Muscle layer of colon (tissue), 2 donors: ENCODE results near the gene ROBO1.

ENCODE experiments used
- H3K27ac ChIP-seq: one replicate; pipeline ENCODE4 v1.7.0; 2013; ENCODE audit warnings: low read depth, mild to moderate bottlenecking, low read length, moderate library complexity
- H3K27me3 ChIP-seq, 2 donors: one replicate each; pipeline ENCODE4 v1.7.0; 2013; ENCODE audit warnings: low read length in 2 of 2, mild to moderate bottlenecking in 2 of 2; ENCODE audit not compliant: insufficient read depth in 2 of 2, control insufficient read depth in 1 of 2
- H3K36me3 ChIP-seq: one replicate; pipeline ENCODE4 v1.7.0; 2013; ENCODE audit warnings: mild to moderate bottlenecking, low read length; ENCODE audit not compliant: insufficient read depth
- H3K4me1 ChIP-seq: one replicate; pipeline ENCODE4 v1.7.0; 2013; ENCODE audit warnings: mild to moderate bottlenecking, low read length; ENCODE audit not compliant: insufficient read depth
- H3K4me3 ChIP-seq, 2 donors: one replicate each; pipeline ENCODE4 v1.7.0; 2013; ENCODE audit warnings: low read length in 2 of 2, low read depth in 1 of 2, mild to moderate bottlenecking in 1 of 2, moderate library complexity in 1 of 2
- H3K9ac ChIP-seq: one replicate; pipeline ENCODE4 v1.7.0; 2013; ENCODE audit warnings: low read length
- H3K9me3 ChIP-seq: one replicate; pipeline ENCODE4 v1.7.0; 2013; ENCODE audit warnings: mild to moderate bottlenecking, low read length
- donor health status: abdominal sarcoma.
- donor health status: Adenocarcinoma of cecum.

The ROBO1 gene

GRCh38 chr3:78963771-78964170, 804.0 kb downstream of the ROBO1 start:
- Histone ChIP-seq H3K4me3 (no peak overlapping the region), H3K9ac (no peak overlapping the region), H3K36me3 (no peaks in the 10 kb centered on the region), H3K27ac (no peak overlapping the region), H3K27me3 (no peaks in the 10 kb centered on the region), H3K4me1 (no peaks in the 10 kb centered on the region), H3K9me3 (no peaks in the 10 kb centered on the region)

DNA sequence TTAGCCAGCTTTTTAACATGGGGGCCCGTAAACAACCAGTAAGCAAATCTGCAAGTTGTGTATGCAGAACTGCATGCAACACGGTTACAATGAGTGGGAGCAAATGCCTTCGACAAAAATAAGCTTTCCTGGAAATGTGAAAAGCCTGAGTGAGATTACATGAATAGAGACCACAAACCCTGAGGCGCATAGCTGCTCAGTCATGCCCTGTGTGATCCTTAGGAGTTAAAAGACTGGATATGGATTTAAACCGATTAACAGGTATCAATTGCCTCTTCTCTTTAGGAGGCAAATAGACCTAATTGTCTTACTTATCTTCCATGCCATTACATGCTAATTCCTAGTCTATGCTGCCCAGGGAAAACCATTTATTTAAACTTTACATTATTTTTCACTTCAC, 810.3 kb downstream of the ROBO1 start:
- no peaks in the 10 kb centered on the region for H3K36me3 ChIP-seq
- H3K27me3 ChIP-seq = no peaks in the 10 kb centered on the region
- H3K27ac ChIP-seq = no peak overlapping the region
- H3K4me3 ChIP-seq = no peak overlapping the region
- no peaks in the 10 kb centered on the region for H3K4me1 ChIP-seq
- no peak overlapping the region for H3K9ac ChIP-seq
- no peaks in the 10 kb centered on the region for H3K9me3 ChIP-seq

GRCh38 chr3:78951342-78951945, 816.4 kb downstream of the ROBO1 start:
- H3K9me3 ChIP-seq = no peaks in the 10 kb centered on the region
- H3K4me1 ChIP-seq = no peaks in the 10 kb centered on the region
- H3K4me3 ChIP-seq = no peak overlapping the region
- no peak overlapping the region for H3K9ac ChIP-seq
- no peak overlapping the region for H3K27ac ChIP-seq
- no peaks in the 10 kb centered on the region for H3K27me3 ChIP-seq
- H3K36me3 ChIP-seq = no peaks in the 10 kb centered on the region

DNA sequence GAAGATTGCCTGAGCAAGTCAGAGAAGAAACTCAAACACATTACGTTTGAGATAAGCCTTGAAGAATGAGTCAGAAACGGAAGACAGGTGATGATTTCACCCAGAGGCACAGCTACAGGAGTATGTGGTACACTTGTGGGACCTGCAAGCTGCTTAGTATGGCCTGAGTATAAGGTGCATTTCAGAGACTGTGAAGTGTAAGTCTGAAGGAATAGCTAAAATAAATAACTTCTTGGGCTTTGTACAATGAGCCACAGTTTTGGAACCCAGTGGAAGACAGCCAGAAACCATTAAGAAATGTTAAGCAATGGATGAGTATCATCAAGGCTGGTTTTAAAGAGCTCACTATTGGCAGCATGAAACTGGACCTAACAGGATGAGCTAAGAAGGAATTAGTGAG, 826.2 kb downstream of the ROBO1 start:
- H3K27ac ChIP-seq = no peak overlapping the region
- H3K27me3 ChIP-seq = no peaks in the 10 kb centered on the region

DNA sequence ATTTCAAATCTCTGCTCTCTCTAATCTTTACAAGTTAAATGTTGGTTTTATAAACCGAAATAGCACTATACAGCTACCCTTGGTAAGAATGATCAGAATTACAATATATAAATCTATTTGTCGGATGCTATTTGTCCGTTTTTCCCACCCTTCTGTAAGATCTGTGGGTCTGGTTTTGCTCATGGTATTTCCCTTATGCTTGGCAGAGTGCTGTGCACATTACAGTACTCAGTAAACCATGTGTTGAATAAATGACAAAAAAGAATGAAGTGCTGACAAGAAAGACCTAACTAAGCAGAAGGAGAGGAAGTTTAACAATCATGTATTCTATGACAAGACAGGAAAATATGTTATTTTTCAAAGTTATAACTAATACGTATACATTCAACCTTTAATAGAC, 827.2 kb downstream of the ROBO1 start:
- H3K36me3 ChIP-seq = peaks cover 7% of the 10 kb centered on the region
- H3K9ac ChIP-seq = no peak overlapping the region
- no peak overlapping the region for H3K4me3 ChIP-seq
- no peaks in the 10 kb centered on the region for H3K27me3 ChIP-seq
- no peak overlapping the region for H3K27ac ChIP-seq
- no peaks in the 10 kb centered on the region for H3K9me3 ChIP-seq
- H3K4me1 ChIP-seq = peaks cover 10% of the 10 kb centered on the region

More for the DNA sequence above, 826.2 kb downstream of the ROBO1 start:
- no peak overlapping the region for H3K4me3 ChIP-seq
- peaks cover 7% of the 10 kb centered on the region for H3K36me3 ChIP-seq
- no peak overlapping the region for H3K9ac ChIP-seq
- peaks cover 10% of the 10 kb centered on the region for H3K4me1 ChIP-seq
- H3K9me3 ChIP-seq = no peaks in the 10 kb centered on the region

- Histone ChIP-seq H3K4me3 (no peak overlapping the region), H3K9ac (no peak overlapping the region), H3K9me3 (no peaks in the 10 kb centered on the region)
Measured at GRCh38 chr3:78940128-78940527, 827.7 kb downstream of the ROBO1 start.

GRCh38 chr3:78937475-78937874, 830.3 kb downstream of the ROBO1 start:
- H3K36me3 ChIP-seq = peaks cover 7% of the 10 kb centered on the region
- no peak overlapping the region for H3K27ac ChIP-seq
- H3K4me3 ChIP-seq = no peak overlapping the region
- H3K9me3 ChIP-seq = no peaks in the 10 kb centered on the region
- H3K4me1 ChIP-seq = peaks cover 10% of the 10 kb centered on the region
- H3K9ac ChIP-seq = no peak overlapping the region
- no peaks in the 10 kb centered on the region for H3K27me3 ChIP-seq

More at GRCh38 chr3:78940128-78940527, 827.7 kb downstream of the ROBO1 start:
- peaks cover 10% of the 10 kb centered on the region for H3K4me1 ChIP-seq
- no peaks in the 10 kb centered on the region for H3K27me3 ChIP-seq
- H3K27ac ChIP-seq = no peak overlapping the region
- peaks cover 7% of the 10 kb centered on the region for H3K36me3 ChIP-seq

- Histone ChIP-seq H3K4me1 (no peaks in the 10 kb centered on the region), H3K27me3 (no peaks in the 10 kb centered on the region), H3K9ac (no peak overlapping the region), H3K27ac (no peak overlapping the region), H3K36me3 (no peaks in the 10 kb centered on the region), H3K9me3 (no peaks in the 10 kb centered on the region), H3K4me3 (no peak overlapping the region)
Measured at GRCh38 chr3:78927759-78928158, 840.0 kb downstream of the ROBO1 start.

- H3K9ac ChIP-seq = no peak overlapping the region
- H3K36me3 ChIP-seq = no peaks in the 10 kb centered on the region
- no peak overlapping the region for H3K27ac ChIP-seq
- no peak overlapping the region for H3K4me3 ChIP-seq
- no peaks in the 10 kb centered on the region for H3K9me3 ChIP-seq
- H3K27me3 ChIP-seq = no peaks in the 10 kb centered on the region
- H3K4me1 ChIP-seq = no peaks in the 10 kb centered on the region
Measured at GRCh38 chr3:78926523-78926922, 841.3 kb downstream of the ROBO1 start.

DNA sequence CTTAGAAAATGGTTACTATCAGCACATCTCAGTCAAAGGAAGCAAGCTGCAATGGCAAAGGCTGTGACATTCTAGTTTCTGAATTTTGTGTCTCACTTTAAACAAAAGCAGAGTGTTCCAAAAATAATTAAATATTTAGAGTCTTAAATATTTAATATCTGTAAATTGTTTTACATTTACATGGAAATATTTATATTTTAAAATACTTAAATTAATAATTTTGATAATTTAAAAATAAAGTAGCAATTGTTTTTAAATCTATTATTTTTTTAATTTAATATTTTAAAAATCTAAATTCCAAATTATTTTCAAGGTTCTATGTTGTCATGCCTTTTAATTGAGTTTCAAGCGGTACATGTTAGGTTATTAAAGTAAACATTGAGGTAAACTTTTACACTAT, 843.1 kb downstream of the ROBO1 start:
- no peaks in the 10 kb centered on the region for H3K36me3 ChIP-seq
- no peaks in the 10 kb centered on the region for H3K27me3 ChIP-seq
- no peak overlapping the region for H3K4me3 ChIP-seq
- H3K9me3 ChIP-seq = no peaks in the 10 kb centered on the region
- H3K27ac ChIP-seq = no peak overlapping the region
- no peak overlapping the region for H3K9ac ChIP-seq
- H3K4me1 ChIP-seq = no peaks in the 10 kb centered on the region

DNA sequence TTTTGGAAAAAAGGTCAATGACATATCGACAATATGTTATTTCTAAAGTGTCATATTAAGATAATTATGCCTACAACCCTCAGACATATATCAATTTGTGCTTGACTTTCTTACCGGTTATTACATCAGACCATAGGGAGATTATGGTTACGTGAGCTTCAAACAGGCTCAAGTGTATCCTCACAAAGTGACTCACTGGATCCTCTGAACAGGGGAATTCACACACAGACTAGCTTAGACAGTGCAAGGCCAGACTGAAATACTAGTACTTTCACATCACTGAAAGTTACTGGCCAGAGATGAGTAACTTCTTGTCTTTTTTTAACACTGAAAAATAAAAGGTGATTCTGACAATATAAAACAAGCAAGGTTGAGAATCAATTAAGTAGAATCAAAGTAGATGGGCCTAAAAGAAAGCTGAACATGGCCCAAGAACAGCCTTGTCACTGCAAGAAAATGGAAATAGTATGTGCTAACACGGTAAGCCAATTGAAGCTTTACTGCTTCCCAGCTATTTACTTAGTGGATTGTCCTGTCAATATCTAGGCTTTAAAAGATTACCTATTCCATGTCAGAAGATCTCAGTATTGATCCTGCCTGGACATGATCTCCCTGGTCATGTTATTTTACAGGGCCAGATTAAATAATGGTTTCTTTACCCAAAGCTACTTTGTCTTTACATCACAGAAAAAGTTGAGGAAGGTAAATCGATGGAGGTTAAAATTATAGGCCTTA, 848.6 kb downstream of the ROBO1 start:
- Histone ChIP-seq H3K9ac (no peak overlapping the region), H3K9me3 (no peaks in the 10 kb centered on the region), H3K4me3 (no peak overlapping the region), H3K4me1 (no peaks in the 10 kb centered on the region), H3K27ac (no peak overlapping the region), H3K27me3 (no peaks in the 10 kb centered on the region), H3K36me3 (no peaks in the 10 kb centered on the region)
